WTC11 (cell line): ENCODE measurements around the gene MMAA. TPM values are rescaled to one million over a fixed set of nuclear protein-coding genes. Genes with fewer than 3 reads are reported as not detected.

Experiments used
- ATAC-seq: fragments of 200-7000 bp; cut with Tn5 transposase; 2 replicates; pipeline ENCODE4 v1.10.0; 2021; ENCODE audit warnings: mild to moderate bottlenecking, moderate library complexity
- CTCF ChIA-PET: fragments of 300-600 bp; sonication (Branson Sonifier 250); formaldehyde crosslinking; loops from one replicate; lab custom pipeline; 2021; ENCODE audit warnings: antibody characterized with exemption; lab: Charles Lee
- POLR2A ChIA-PET: fragments of 350-600 bp; sonication (Branson Sonifier 250); formaldehyde crosslinking; loops from one replicate; lab custom pipeline; 2021; ENCODE audit warnings: antibody characterized with exemption; lab: Charles Lee
- DNase-seq: peaks from one replicate; pipeline ENCODE4 v3.0.0; 2021; ENCODE audit warnings: low spot score
- H3K27ac Mint-ChIP-seq: 2 replicates; pipeline ENCODE4 v1.8.0; 2021; ENCODE audit warnings: mixed read lengths
- H3K27me3 Mint-ChIP-seq: 2 replicates; pipeline ENCODE4 v1.8.0; 2021; ENCODE audit warnings: low read depth, mild to moderate bottlenecking, moderate library complexity, mixed read lengths
- H3K36me3 Mint-ChIP-seq: 2 replicates; pipeline ENCODE4 v1.8.0; 2021; ENCODE audit warnings: mixed read lengths
- H3K4me1 Mint-ChIP-seq: 2 replicates; pipeline ENCODE4 v1.8.0; 2022; ENCODE audit warnings: mixed read lengths
- H3K4me3 Mint-ChIP-seq: 2 replicates; pipeline ENCODE4 v1.8.0; 2021; ENCODE audit warnings: mild to moderate bottlenecking, moderate library complexity, mixed read lengths
- H3K9me3 Mint-ChIP-seq: 2 replicates; pipeline ENCODE4 v1.8.0; 2021; ENCODE audit warnings: mixed read lengths
- AR ChIP-seq: fragments of 250-450 bp; sonication (Bioruptor Pico); IDR thresholded peaks from 2 replicates; pipeline ENCODE4 v1.9.0; 2021; ENCODE audit warnings: mild to moderate bottlenecking
- ARID4B ChIP-seq: sonication (generic); formaldehyde crosslinking; IDR thresholded peaks from 2 replicates; pipeline ENCODE4 v1.8.0; 2023; ENCODE audit warnings: missing genetic modification reagents, mild to moderate bottlenecking, borderline replicate concordance
- E2F4 ChIP-seq: sonication (generic); formaldehyde crosslinking; IDR thresholded peaks from 2 replicates; pipeline ENCODE4 v1.8.1; 2022; ENCODE audit warnings: low read depth, mild to moderate bottlenecking, moderate library complexity, missing genetic modification reagents, borderline replicate concordance
- FOXK1 ChIP-seq: sonication (generic); formaldehyde crosslinking; IDR thresholded peaks from 2 replicates; pipeline ENCODE4 v1.8.0; 2022; ENCODE audit warnings: mild to moderate bottlenecking, moderate library complexity, missing genetic modification reagents
- FOXP4 ChIP-seq: sonication (generic); formaldehyde crosslinking; IDR thresholded peaks from 2 replicates; pipeline ENCODE4 v1.8.0; 2022; ENCODE audit warnings: mild to moderate bottlenecking, missing genetic modification reagents
- HMGXB4 ChIP-seq: sonication (generic); formaldehyde crosslinking; IDR thresholded peaks from 2 replicates; pipeline ENCODE4 v1.8.1; 2023; ENCODE audit warnings: mild to moderate bottlenecking, moderate library complexity, missing genetic modification reagents
- JUN ChIP-seq: sonication (generic); formaldehyde crosslinking; IDR thresholded peaks from 2 replicates; pipeline ENCODE4 v1.8.0; 2023; ENCODE audit warnings: mild to moderate bottlenecking, missing genetic modification reagents
- MXD4 ChIP-seq: fragments of 250-450 bp; sonication (Bioruptor Pico); IDR thresholded peaks from 2 replicates; pipeline ENCODE4 v1.8.0; 2021; ENCODE audit warnings: mild to moderate bottlenecking, moderate library complexity, borderline replicate concordance
- NFYB ChIP-seq: sonication (generic); formaldehyde crosslinking; conservative IDR thresholded peaks from 2 replicates; pipeline ENCODE4 v1.8.0; 2022; ENCODE audit warnings: low read depth, missing genetic modification reagents
- NR1H2 ChIP-seq: sonication (generic); formaldehyde crosslinking; IDR thresholded peaks from 2 replicates; pipeline ENCODE4 v1.9.0; 2021; ENCODE audit warnings: mild to moderate bottlenecking, moderate library complexity, missing genetic modification reagents
- NR3C1 ChIP-seq: sonication (generic); formaldehyde crosslinking; conservative IDR thresholded peaks from 2 replicates; pipeline ENCODE4 v1.8.1; 2023; ENCODE audit warnings: low read depth, mild to moderate bottlenecking, missing genetic modification reagents
- PREB ChIP-seq: sonication (generic); formaldehyde crosslinking; IDR thresholded peaks from 2 replicates; pipeline ENCODE4 v1.8.1; 2022; ENCODE audit warnings: mild to moderate bottlenecking, missing genetic modification reagents, moderate library complexity, borderline replicate concordance
- RORB ChIP-seq: fragments of 250-450 bp; sonication (Bioruptor Pico); IDR thresholded peaks from 2 replicates; pipeline ENCODE4 v1.9.0; 2021; ENCODE audit warnings: mild to moderate bottlenecking
- TEAD1 ChIP-seq: sonication (generic); formaldehyde crosslinking; IDR thresholded peaks from 2 replicates; pipeline ENCODE4 v1.8.0; 2022; ENCODE audit warnings: mild to moderate bottlenecking, missing genetic modification reagents
- TEAD4 ChIP-seq: sonication (generic); formaldehyde crosslinking; IDR thresholded peaks from 2 replicates; pipeline ENCODE4 v1.8.0; 2022; ENCODE audit warnings: mild to moderate bottlenecking, missing genetic modification reagents
- ZNF121 ChIP-seq: sonication (generic); formaldehyde crosslinking; IDR thresholded peaks from 2 replicates; pipeline ENCODE4 v1.8.0; 2023; ENCODE audit warnings: missing genetic modification reagents
- ZNF138 ChIP-seq: sonication (generic); formaldehyde crosslinking; conservative IDR thresholded peaks from 2 replicates; pipeline ENCODE4 v1.8.1; 2022; ENCODE audit warnings: mild to moderate bottlenecking, moderate library complexity, missing genetic modification reagents
- ZNF263 ChIP-seq: sonication (generic); formaldehyde crosslinking; IDR thresholded peaks from 2 replicates; pipeline ENCODE4 v1.8.1; 2022; ENCODE audit warnings: low read depth, mild to moderate bottlenecking, moderate library complexity, missing genetic modification reagents
- ZNF512 ChIP-seq: sonication (generic); formaldehyde crosslinking; IDR thresholded peaks from 2 replicates; pipeline ENCODE4 v1.8.1; 2022; ENCODE audit warnings: missing genetic modification reagents, borderline replicate concordance
- total RNA-seq: library from RNA; stranded (reverse); gene quantifications from 3 replicates; pipeline ENCODE4 v1.2.3, GENCODE V29; 2021

Gene MMAA
- total RNA-seq, 1 experiment from 2014 or later = 4.9 TPM

GRCh38 chr4:145665773-145666172 lies 46.6 kb downstream of the MMAA start (continued):
- TF ChIP-seq ARID4B (CRISPR knock-in tag) (no peak), AR (CRISPR knock-in tag) (no peak), NR1H2 (CRISPR knock-in tag) (no peak), NFYB (no peak)

GRCh38 chr4:145670422-145670821 lies 51.2 kb downstream of the MMAA start:
- TF ChIP-seq NR3C1 (no peak), ZNF263 (CRISPR knock-in tag) (no peak), TEAD4 (CRISPR knock-in tag) (no peak), PREB (CRISPR knock-in tag) (no peak), ZNF121 (no peak), TEAD1 (CRISPR knock-in tag) (no peak), ZNF138 (CRISPR knock-in tag) (no peak), ZNF512 (no peak), JUN (CRISPR knock-in tag) (no peak), FOXK1 (CRISPR knock-in tag) (no peak), RORB (no peak), HMGXB4 (no peak), MXD4 (CRISPR knock-in tag) (no peak), FOXP4 (no peak), E2F4 (CRISPR knock-in tag) (no peak)
- Mint-ChIP-seq H3K4me1 (peaks cover 4% of the 10 kb centered on the region), H3K27ac (no peak overlapping the region), H3K36me3 (no peaks in the 10 kb centered on the region), H3K9me3 (peaks cover 9% of the 10 kb centered on the region), H3K4me3 (no peak overlapping the region), H3K27me3 (no peaks in the 10 kb centered on the region; the same call in 1 of the 2 replicates)
- DNase-seq = no peak
- ChIA-PET CTCF (no interaction called here), POLR2A (no interaction called here)
- no peak for ATAC-seq
